ENCODE results near the gene APOA5.
"Not testable (repeated sequence)": the region's sequence is repeated elsewhere in the genome, so short reads cannot be mapped to it uniquely, and the experiment has no call there.

The APOA5 gene

GRCh38 chr11:116776522-116776984 lies 15.1 kb downstream of the APOA5 start:
- in situ Hi-C loops (cut with MboI; ENCODE audit: low sequenced_read_pairs), result no loop called here

DNA sequence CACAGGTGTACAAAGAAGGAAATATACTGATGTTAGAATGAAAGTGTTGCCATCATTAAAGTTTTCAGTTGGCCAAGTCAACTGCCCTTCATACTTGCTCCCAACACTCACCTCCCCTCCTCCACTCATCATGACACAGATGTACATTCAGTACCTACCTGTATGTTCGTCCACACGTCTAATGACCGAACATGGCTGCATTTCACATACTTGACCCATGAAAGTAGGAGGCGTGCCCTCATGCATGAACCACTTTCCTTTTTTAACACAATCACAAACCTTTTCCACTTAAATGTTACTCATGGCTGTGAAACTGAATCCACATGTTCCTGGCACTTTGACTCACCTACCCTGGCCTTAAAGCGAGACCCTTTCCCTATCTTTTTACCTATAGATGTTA lies 15.7 kb downstream of the APOA5 start:
- in situ Hi-C loops (cut with MboI; ENCODE audit: low sequenced_read_pairs), result no loop called here

- in situ Hi-C loops (cut with MboI; ENCODE audit: low sequenced_read_pairs), result no loop called here
Observed at GRCh38 chr11:116774661-116775060, 17.0 kb downstream of the APOA5 start.

DNA sequence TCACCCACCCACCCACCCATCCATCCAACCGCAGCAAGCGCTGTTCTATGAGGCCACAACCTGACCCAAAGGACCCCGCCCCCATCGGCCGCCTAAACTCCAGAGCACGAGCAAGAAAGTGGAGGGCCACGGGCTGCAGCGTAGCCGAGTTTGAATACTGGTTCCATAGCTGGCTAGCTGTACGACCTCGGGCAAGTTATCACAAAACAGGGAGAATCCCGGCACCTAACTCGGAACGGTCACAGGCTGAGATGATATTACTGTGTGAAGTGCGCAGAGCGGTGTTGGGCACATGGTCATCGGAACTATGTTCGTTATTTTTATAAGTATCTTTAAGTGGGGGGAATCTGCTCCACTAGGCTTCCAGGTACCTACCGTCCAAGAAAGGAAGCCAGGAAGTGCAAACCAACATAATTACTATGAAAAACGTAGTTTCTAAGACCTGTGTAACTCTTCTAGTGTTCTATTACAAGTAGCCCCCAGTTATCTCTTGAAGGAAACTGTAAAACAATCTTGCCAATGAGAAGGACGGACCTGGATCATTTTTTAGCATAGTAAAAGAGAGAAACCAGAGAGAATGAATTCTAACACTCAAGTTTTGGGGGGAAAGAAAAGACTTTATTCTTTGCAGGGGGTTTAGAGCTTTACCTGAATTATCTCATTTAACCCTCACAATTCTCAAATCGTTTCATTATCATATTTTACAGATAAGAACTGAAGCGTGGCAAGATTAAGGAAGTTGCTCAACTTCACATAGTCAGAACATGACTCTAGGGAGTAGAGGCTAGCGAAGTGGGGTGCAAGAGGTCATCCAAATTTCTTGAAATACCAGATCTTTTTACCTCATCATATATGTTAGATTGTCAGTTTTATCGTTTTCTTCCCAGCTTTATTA lies 18.2 kb downstream of the APOA5 start:
- in situ Hi-C loops (cut with MboI; ENCODE audit: low sequenced_read_pairs), result no loop called here

GRCh38 chr11:116772443-116773202 lies 19.1 kb downstream of the APOA5 start, which contains the start of gene BUD13:
Gene BUD13 (minus strand): TSS chr11:116772987. CDS start chr11:116772964, 23 bp downstream.
- in situ Hi-C loops (cut with MboI; ENCODE audit: low sequenced_read_pairs), result no loop called here

- in situ Hi-C loops (cut with MboI; ENCODE audit: low sequenced_read_pairs), result no loop called here
Observed at GRCh38 chr11:116771935-116772334, 19.7 kb downstream of the APOA5 start.

GRCh38 chr11:116762132-116762531 lies 29.5 kb downstream of the APOA5 start:
- in situ Hi-C loops (cut with MboI; ENCODE audit: low sequenced_read_pairs), result no loop called here

DNA sequence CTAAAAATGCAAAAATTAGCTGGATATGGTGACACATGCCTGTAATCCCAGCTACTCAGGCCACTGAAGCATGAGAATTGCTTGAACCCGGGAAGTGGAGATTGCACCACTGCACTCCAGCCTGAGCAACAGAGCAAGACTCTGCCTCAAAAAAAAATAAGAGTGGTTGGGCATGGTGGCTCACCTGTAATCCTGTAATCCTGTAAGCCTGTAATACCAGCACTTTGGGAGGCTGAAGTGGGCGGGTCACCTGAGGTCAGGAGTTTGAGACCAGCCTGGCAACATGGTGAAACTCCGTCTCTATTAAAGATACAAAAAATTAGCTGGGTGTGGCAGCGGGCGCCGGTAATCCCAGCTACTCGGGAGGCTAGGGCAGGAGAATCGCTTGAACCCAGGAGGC lies 35.6 kb downstream of the APOA5 start:
- in situ Hi-C loops (cut with MboI; ENCODE audit: low sequenced_read_pairs), result not testable (repeated sequence)

DNA sequence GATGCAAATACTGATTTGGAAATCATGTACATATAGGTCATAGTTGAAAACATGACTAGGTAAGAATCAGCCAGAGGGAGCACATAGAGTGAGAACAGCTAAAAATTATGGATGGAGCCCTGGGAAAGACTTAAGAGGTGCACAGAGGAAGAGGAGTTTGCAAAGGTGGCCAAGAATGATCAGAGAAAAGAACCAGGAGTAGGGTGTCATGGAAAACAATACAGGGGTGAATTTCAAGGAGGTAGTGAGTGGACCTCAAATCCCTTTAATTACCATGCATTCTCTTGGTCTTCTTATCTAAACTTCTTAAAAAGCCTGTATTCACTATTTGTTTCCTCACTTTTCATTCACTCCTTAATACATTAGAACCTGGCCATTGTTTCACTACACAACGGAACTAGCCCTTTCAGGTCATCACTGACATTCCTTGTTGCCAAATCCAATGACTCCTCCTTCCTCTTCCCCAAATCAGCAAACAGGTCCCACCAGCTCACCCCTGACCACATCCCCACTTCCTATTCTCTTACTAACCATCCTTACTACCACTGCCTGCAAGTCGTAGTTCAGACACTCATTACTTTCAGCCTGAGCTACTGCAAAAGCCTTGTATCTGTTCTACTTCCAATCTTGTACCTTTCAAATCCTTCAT lies 41.5 kb downstream of the APOA5 start:
- in situ Hi-C loops (cut with MboI; ENCODE audit: low sequenced_read_pairs), result no loop called here

DNA sequence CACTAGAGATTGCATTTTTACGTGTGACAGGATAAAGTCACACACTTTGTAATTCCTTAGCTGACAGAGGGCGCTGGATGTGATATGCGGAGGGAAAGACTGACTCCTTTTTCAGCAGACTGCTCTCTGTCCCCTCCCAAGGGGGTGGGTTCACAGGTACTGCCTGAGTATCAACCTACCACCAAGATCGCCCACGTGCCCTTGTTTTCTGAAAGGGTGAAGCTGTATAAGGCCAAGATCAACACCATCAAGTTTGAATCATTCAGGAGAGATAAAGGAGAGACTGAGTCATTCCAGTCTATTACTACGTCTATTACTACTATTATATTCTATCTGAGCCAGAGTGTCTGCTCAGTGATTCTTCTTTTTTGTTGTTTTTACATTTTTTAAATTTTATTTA lies 49.6 kb downstream of the APOA5 start:
- in situ Hi-C loops (cut with MboI; ENCODE audit: low sequenced_read_pairs), result no loop called here

GRCh38 chr11:116740741-116741140 lies 50.9 kb downstream of the APOA5 start:
- in situ Hi-C loops (cut with MboI; ENCODE audit: low sequenced_read_pairs), result no loop called here

Measured in hTERT RPE-1 (cell line).